H1 (cell line): ENCODE results near the gene BCL3. TPM values are rescaled to one million over a fixed set of nuclear protein-coding genes. Genes with fewer than 3 reads are reported as not detected.

Experiments
- CTCF ChIA-PET: fragments of 300-600 bp; sonication (Branson Sonifier 250); formaldehyde crosslinking; loops from one replicate; lab custom pipeline; 2021; ENCODE audit not compliant: partially characterized antibody; lab: Charles Lee
- POLR2A ChIA-PET: fragments of 300-600 bp; sonication (Branson Sonifier 250); formaldehyde crosslinking; loops from one replicate; lab custom pipeline; 2021; ENCODE audit warnings: inconsistent platforms; ENCODE audit not compliant: partially characterized antibody; lab: Charles Lee
- DNase-seq, 2 experiments: peaks; one replicate each; pipeline versions ENCODE4 v3.0.0 to v3.0.0-alpha.2; 2010 to 2022; ENCODE audit warnings: low spot score in 2 of 2, low read depth in 1 of 2, mixed read lengths in 1 of 2
- FAIRE-seq: peaks from 2 replicates; lab custom pipeline; 2011; peaks lifted over from hg19 to GRCh38; lab: Jason Lieb, UNC
- H2AFZ ChIP-seq: 2 replicates; pipeline ENCODE4 v1.8.1; 2012; ENCODE audit warnings: low read length, inconsistent platforms
- H2AK5ac ChIP-seq: 2 replicates; pipeline ENCODE4 v1.6.1; 2013; ENCODE audit warnings: low read depth, low read length
- H2BK120ac ChIP-seq: replicated peaks from 2 replicates; pipeline ENCODE3; 2013; ENCODE audit warnings: low read depth, low read length, inconsistent platforms
- H2BK12ac ChIP-seq: 2 replicates; pipeline ENCODE4 v1.6.1; 2013; ENCODE audit warnings: low read depth, low read length
- H2BK15ac ChIP-seq: 2 replicates; pipeline ENCODE4 v1.6.1; 2013; ENCODE audit warnings: low read length
- H2BK20ac ChIP-seq: 2 replicates; pipeline ENCODE4 v1.6.1; 2013; ENCODE audit warnings: low read length
- H2BK5ac ChIP-seq: 2 replicates; pipeline ENCODE4 v1.6.1; 2013; ENCODE audit warnings: low read depth, low read length
- H3K14ac ChIP-seq: 2 replicates; pipeline ENCODE4 v1.6.1; 2013; ENCODE audit warnings: inconsistent platforms; ENCODE audit not compliant: insufficient read length
- H3K18ac ChIP-seq: 2 replicates; pipeline ENCODE4 v1.6.1; 2013; ENCODE audit warnings: low read length; ENCODE audit errors: extremely low read depth
- H3K23ac ChIP-seq: 2 replicates; pipeline ENCODE4 v1.6.1; 2013; ENCODE audit warnings: inconsistent platforms; ENCODE audit not compliant: insufficient read length
- H3K23me2 ChIP-seq: 2 replicates; pipeline ENCODE4 v1.6.1; 2013; ENCODE audit warnings: low read depth, low read length
- H3K27ac ChIP-seq: 2 replicates; pipeline ENCODE4 v1.6.1; 2011; ENCODE audit warnings: low read depth, low read length, inconsistent platforms
- H3K27me3 ChIP-seq, 4 experiments: replicated peaks in 1 of 4; 1 replicate in 1 of 4; 2 replicates in 3 of 4; pipeline versions ENCODE4 v1.6.1 to v1.8.1; 2011 to 2013; ENCODE audit warnings: low read length in 3 of 4, mild to moderate bottlenecking in 3 of 4, inconsistent platforms in 2 of 4, mixed read lengths in 2 of 4, moderate library complexity in 1 of 4; ENCODE audit not compliant: control insufficient read depth in 3 of 4, insufficient read depth in 3 of 4; ENCODE audit errors: extremely low read depth in 1 of 4
- H3K36me3 ChIP-seq, 4 experiments: 2 replicates each; pipeline versions ENCODE4 v1.6.1 to v1.8.1; 2011 to 2013; ENCODE audit warnings: mild to moderate bottlenecking in 4 of 4, low read length in 3 of 4, moderate library complexity in 2 of 4, control low read depth in 1 of 4, inconsistent platforms in 1 of 4; ENCODE audit not compliant: insufficient read depth in 4 of 4, control insufficient read depth in 2 of 4
- H3K4ac ChIP-seq: replicated peaks from 2 replicates; pipeline ENCODE3; 2013; ENCODE audit warnings: low read length, low read depth, mixed read lengths, inconsistent platforms; ENCODE audit not compliant: insufficient read length
- H3K4me1 ChIP-seq, 4 experiments: replicated peaks in 1 of 4; 1 replicate in 1 of 4; 2 replicates in 3 of 4; pipeline versions ENCODE4 v1.6.1 to v1.8.1; 2011 to 2013; ENCODE audit warnings: low read length in 3 of 4, inconsistent platforms in 2 of 4, mixed read lengths in 1 of 4; ENCODE audit not compliant: insufficient read depth in 4 of 4, control insufficient read depth in 3 of 4
- H3K4me2 ChIP-seq, 2 experiments: 2 replicates each; pipeline versions ENCODE4 v1.6.1 to v1.8.1; 2011 to 2013; ENCODE audit warnings: low read depth in 2 of 2, low read length in 2 of 2, control low read depth in 1 of 2, inconsistent platforms in 1 of 2, mild to moderate bottlenecking in 1 of 2; ENCODE audit not compliant: insufficient read depth in 1 of 2
- H3K4me3 ChIP-seq, 4 experiments: fragments of 200-600, 300-600 bp in 1 of 4; sonication (generic), shearing (Covaris generic), sonication (Bioruptor Twin) in 1 of 4; 2 replicates each; pipeline versions ENCODE4 v1.5.1 to v1.8.1; 2011 to 2016; ENCODE audit warnings: low read length in 4 of 4, low read depth in 3 of 4, control low read depth in 2 of 4, inconsistent platforms in 2 of 4, mild to moderate bottlenecking in 2 of 4, mixed read lengths in 1 of 4, moderate library complexity in 1 of 4; ENCODE audit not compliant: insufficient read depth in 2 of 4; ENCODE audit errors: extremely low read depth in 1 of 4
- H3K56ac ChIP-seq: replicated peaks from 2 replicates; pipeline ENCODE3; 2013; ENCODE audit warnings: low read depth, mild to moderate bottlenecking, mixed read lengths, low read length, inconsistent platforms; ENCODE audit not compliant: insufficient read length
- H3K79me1 ChIP-seq: 2 replicates; pipeline ENCODE4 v1.6.1; 2013; ENCODE audit warnings: low read depth, low read length, control low read depth
- H3K79me2 ChIP-seq, 2 experiments: 2 replicates each; pipeline versions ENCODE4 v1.6.1 to v1.8.1; 2012 to 2013; ENCODE audit warnings: low read length in 2 of 2, mild to moderate bottlenecking in 2 of 2, inconsistent platforms in 1 of 2; ENCODE audit not compliant: insufficient read depth in 2 of 2, control insufficient read depth in 1 of 2
- H3K9ac ChIP-seq, 4 experiments: replicated peaks in 1 of 4; 1 replicate in 1 of 4; 2 replicates in 3 of 4; pipeline versions ENCODE4 v1.6.1 to v1.8.1; 2011 to 2013; ENCODE audit warnings: low read depth in 3 of 4, low read length in 3 of 4, control low read depth in 2 of 4, mild to moderate bottlenecking in 2 of 4, moderate library complexity in 2 of 4, inconsistent platforms in 1 of 4; ENCODE audit errors: extremely low read depth in 1 of 4
- H3K9me3 ChIP-seq, 2 experiments: 2 replicates each; pipeline versions ENCODE4 v1.6.1 to v1.8.1; 2012 to 2013; ENCODE audit warnings: mild to moderate bottlenecking in 2 of 2, moderate library complexity in 2 of 2, control low read depth in 1 of 2, inconsistent platforms in 1 of 2, low read depth in 1 of 2, low read length in 1 of 2, mixed read lengths in 1 of 2; ENCODE audit not compliant: insufficient read depth in 2 of 2
- H4K20me1 ChIP-seq, 2 experiments: replicated peaks in 1 of 2; 2 replicates each; pipeline versions ENCODE3 to v1.8.1; 2011 to 2013; ENCODE audit warnings: inconsistent platforms in 2 of 2, low read length in 2 of 2, mild to moderate bottlenecking in 1 of 2; ENCODE audit not compliant: insufficient read depth in 2 of 2, control insufficient read depth in 1 of 2
- H4K5ac ChIP-seq: 2 replicates; pipeline ENCODE4 v1.6.1; 2013; ENCODE audit warnings: low read length, low read depth, mixed read lengths, inconsistent platforms; ENCODE audit not compliant: insufficient read length
- H4K8ac ChIP-seq: 2 replicates; pipeline ENCODE4 v1.8.0; 2013; ENCODE audit warnings: mild to moderate bottlenecking, moderate library complexity, low read length, inconsistent platforms; ENCODE audit not compliant: insufficient read depth; ENCODE audit errors: extremely low read depth
- H4K91ac ChIP-seq: replicated peaks from 2 replicates; pipeline ENCODE3; 2013; ENCODE audit warnings: low read length, mixed read lengths, inconsistent platforms; ENCODE audit not compliant: insufficient read length
- EGR1 ChIP-seq: IDR thresholded peaks from 2 replicates; pipeline ENCODE4 v1.6.1; 2011; ENCODE audit warnings: low read depth, low read length, borderline replicate concordance
- RNF2 ChIP-seq: fragments of 200-900, 300-1000 bp; sonication (generic); IDR thresholded peaks from 2 replicates; pipeline ENCODE4 v1.7.1; 2016; ENCODE audit warnings: borderline replicate concordance, low read depth, mild to moderate bottlenecking, antibody characterized with exemption, low read length; ENCODE audit not compliant: poor library complexity, severe bottlenecking; ENCODE audit errors: missing control alignments
- TBP ChIP-seq: IDR thresholded peaks from 2 replicates; pipeline ENCODE4 v1.6.1; 2011; ENCODE audit warnings: low read depth, low read length, improper control_type of control experiment
- WGBS, 2 experiments: shearing (Covaris generic) in 1 of 2; methylation state at CpG; one replicate each; pipeline versions ENCODE4 v1.1.6 to v1.1.7; 2013 to 2015; ENCODE audit warnings: low lambda C conversion rate in 2 of 2, mixed read lengths in 2 of 2, inconsistent platforms in 1 of 2, low coverage in 1 of 2, missing lambda C conversion rate in 1 of 2; ENCODE audit not compliant: insufficient replicate concordance in 2 of 2, insufficient coverage in 1 of 2, insufficient read length in 1 of 2; ENCODE audit errors: extremely low coverage in 1 of 2, missing lambda C conversion rate in 1 of 2; 5-methylcytosine and 5-hydroxymethylcytosine counted together
- polyA plus RNA-seq, 7 experiments: library from polyadenylated mRNA; depleted of rRNA in 3 of 7; stranded (reverse) in 5 of 7; unstranded in 2 of 7; fragments of >200 nt in 5 of 7; fragments of 200-250 nt in 2 of 7; gene quantifications; 1 replicate in 5 of 7; 2 replicates in 1 of 7; 4 replicates in 1 of 7; pipeline versions ENCODE4 v1.2.1 to v1.2.3, GENCODE V29; 2011 to 2013; ENCODE audit warnings: missing spikeins in 2 of 7, mixed read lengths in 2 of 7
- total RNA-seq: library from RNA; stranded (reverse); fragmentation: NEBNext Ultra II Directional; extraction: Animal tissue kit (Norgen Biotek cat#: 25700); gene quantifications from 2 replicates; pipeline ENCODE4 v1.2.1, GENCODE V29; 2021

The BCL3 gene
- total and polyA plus RNA-seq, 2 of the 8 experiments (the other 6 are each of a cell fraction or from before 2014, with no cell fraction given) = 0.88 to 2.4 TPM

DNA sequence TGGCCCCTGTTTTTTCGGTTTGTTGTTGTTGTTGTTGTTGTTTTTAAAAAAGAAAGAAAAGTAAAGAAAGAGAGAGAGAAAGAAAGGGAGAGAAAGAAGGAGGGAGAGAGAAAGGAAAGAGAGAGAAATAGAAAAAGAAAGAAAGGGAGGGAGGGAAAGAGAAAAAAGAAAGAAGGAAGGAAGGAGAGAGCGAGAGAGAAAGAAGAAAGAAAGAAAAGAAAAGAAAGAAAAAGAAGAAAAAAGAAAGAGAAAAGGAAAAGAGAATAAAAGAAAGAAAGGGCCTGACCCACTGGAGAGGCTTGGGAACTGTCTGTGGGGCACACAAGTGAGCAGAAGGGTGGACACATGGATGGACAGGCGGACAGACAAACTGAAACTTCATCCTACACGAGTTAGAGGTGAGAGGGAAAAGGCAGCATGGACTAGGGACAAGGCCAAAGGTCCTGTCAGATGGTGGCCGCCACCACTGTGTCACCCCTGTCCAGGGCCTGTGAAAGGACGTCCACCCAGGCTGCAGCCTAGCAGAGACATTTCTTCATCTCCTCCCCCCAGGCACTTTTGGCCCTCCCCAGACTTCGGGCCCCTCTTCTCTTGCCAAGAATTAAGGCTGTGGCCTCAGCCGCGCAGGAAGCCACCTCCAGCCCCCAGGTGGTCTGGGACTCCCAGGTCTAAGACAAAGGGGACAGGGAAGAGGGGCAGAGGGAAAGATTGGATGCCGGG lies 51.3 kb downstream of the BCL3 start:
- FAIRE-seq = no peak
- H3K9ac ChIP-seq = no peak overlapping the region

More for the DNA sequence above, 51.3 kb downstream of the BCL3 start:
- Histone ChIP-seq H4K91ac (no peak overlapping the region), H2AK5ac (peak overlapping the region; percentile 78; the same call in 1 of the 2 replicates), H3K79me1 (no peaks in the 10 kb centered on the region), H4K20me1 (peaks cover 0 to 2% of the 10 kb centered on the region in 2 experiments), H3K4ac (no peak overlapping the region), H2BK12ac (peak overlapping the region; percentile 60; the same call in 1 of the 2 replicates), H2AFZ (no peak overlapping the region), H4K8ac (no peak overlapping the region), H2BK15ac (no peak overlapping the region), H2BK20ac (no peak overlapping the region), H4K5ac (no peak overlapping the region), H3K27ac (no peak overlapping the region; the same call in 1 of the 2 replicates), H3K4me2 (no peak overlapping the region; a peak in 1 of 4 replicates), H3K36me3 (peaks cover 0 to 10% (median 2%) of the 10 kb centered on the region in 4 experiments; a peak in 3 of 8 replicates), H3K14ac (no peak overlapping the region), H3K4me1 (peaks cover 5 to 10% (median 6%) of the 10 kb centered on the region in 4 experiments; a peak in 6 of 7 replicates), H3K23ac (no peak overlapping the region), H3K23me2 (0 out of 2 replicates have a peak, but pooled peaks cover 1% of the 10 kb centered on the region), H3K56ac (no peak overlapping the region), H3K79me2 (no peaks in the 10 kb centered on the region), H2BK5ac (peak overlapping the region; percentile 69; the same call in 1 of the 2 replicates), H3K9me3 (no peaks in the 10 kb centered on the region), H3K18ac (no peak overlapping the region), H2BK120ac (no peak overlapping the region), H3K4me3 (no peak overlapping the region), H3K27me3 (peaks cover 0 to 15% (median 14%) of the 10 kb centered on the region in 4 experiments; a peak in 6 of 7 replicates)
- POLR2A ChIA-PET = interaction anchor here (0.8 to 2.3 kb wide), 3 partner anchors 9 to 17 kb away, joined by 3 to 8 read pairs (median 3); partner anchors contain the start of gene BCAM
- 73% methylated on average over 10 of the region's 10 CpGs; no CpG with 5 or more reads in 1 of the 2 experiments for WGBS, 2 experiments
- TF ChIP-seq EGR1 = no peak
- no peak for TF ChIP-seq TBP
- no peak for TF ChIP-seq RNF2
- no peak for DNase-seq
- CTCF ChIA-PET = interaction anchor here (1.0 to 9.2 kb wide), 6 partner anchors 8 to 75 kb away, joined by 3 to 80 read pairs (median 6); partner anchors contain the start of gene NECTIN2
